Thoracic aorta (tissue), 2 donors: Measurements from ENCODE around the gene AGMO. TPM values are rescaled to one million over a fixed set of nuclear protein-coding genes. Genes with fewer than 3 reads are reported as not detected.
A peak's percentile ranks its signal among the peaks of the same experiment; 100 is the strongest.

ENCODE experiments used
- ATAC-seq: fragments of 150-250 bp; one replicate; pipeline ENCODE4 v1.8.0; 2017; ENCODE audit warnings: low read depth; ENCODE audit not compliant: insufficient number of reproducible peaks, low FRiP score
- DNase-seq: peaks from one replicate; pipeline ENCODE4 v3.0.0-alpha.2; 2020; ENCODE audit warnings: low spot score
- H3K27ac ChIP-seq, 2 donors: fragments of 200-600 bp; sonication (generic); 1 replicate in 1 of 2; 2 replicates in 1 of 2; pipeline ENCODE4 v1.5.1; 2016; ENCODE audit warnings: mild to moderate bottlenecking in 2 of 2, moderate library complexity in 2 of 2
- H3K27me3 ChIP-seq: fragments of 200-600 bp; sonication (generic); replicated peaks from 2 replicates; pipeline ENCODE4 v1.6.0; 2016; ENCODE audit warnings: mild to moderate bottlenecking; ENCODE audit not compliant: insufficient read depth
- H3K36me3 ChIP-seq: fragments of 200-600 bp; sonication (generic); one replicate; pipeline ENCODE4 v1.5.1; 2016
- H3K4me1 ChIP-seq, 2 donors: fragments of 200-600 bp; sonication (generic); 1 replicate in 1 of 2; 2 replicates in 1 of 2; pipeline versions ENCODE4 v1.5.1 to v1.6.0; 2016; ENCODE audit warnings: low read depth in 2 of 2, mild to moderate bottlenecking in 1 of 2; ENCODE audit not compliant: control insufficient read depth in 1 of 2
- H3K4me3 ChIP-seq: fragments of 200-600 bp; sonication (generic); 2 replicates; pipeline ENCODE4 v1.5.1; 2016; ENCODE audit warnings: mild to moderate bottlenecking
- H3K9me3 ChIP-seq: fragments of 200-600 bp; sonication (generic); 2 replicates; pipeline ENCODE4 v1.5.1; 2016
- total RNA-seq, 2 donors: library from RNA; depleted of rRNA; stranded (reverse); fragments of >200 nt; gene quantifications; one replicate each; pipeline versions ENCODE4 v1.1.0 to v1.2.3, GENCODE V29; 2016
- TF ChIP-seq, protein P1 (sequence below): fragments of 200-600 bp; sonication (generic); IDR thresholded peaks from one replicate; pipeline ENCODE4 v1.5.1; 2019; ENCODE audit warnings: antibody characterized with exemption

AGMO gene
- total RNA-seq, 2 donors from 2014 or later, result 0.85 to 3.0 TPM

GRCh38 chr7:15581352-15581951, 19.6 kb upstream of the AGMO start:
- no peaks in the 10 kb centered on the region for H3K27me3 ChIP-seq
- H3K9me3 ChIP-seq, result no peaks in the 10 kb centered on the region
- peaks cover 0 to 9% of the 10 kb centered on the region in 2 donors for H3K4me1 ChIP-seq
- DNase-seq (no peak), ATAC-seq (no peak)
- no peak overlapping the region for H3K4me3 ChIP-seq
- TF ChIP-seq, protein P1, sequence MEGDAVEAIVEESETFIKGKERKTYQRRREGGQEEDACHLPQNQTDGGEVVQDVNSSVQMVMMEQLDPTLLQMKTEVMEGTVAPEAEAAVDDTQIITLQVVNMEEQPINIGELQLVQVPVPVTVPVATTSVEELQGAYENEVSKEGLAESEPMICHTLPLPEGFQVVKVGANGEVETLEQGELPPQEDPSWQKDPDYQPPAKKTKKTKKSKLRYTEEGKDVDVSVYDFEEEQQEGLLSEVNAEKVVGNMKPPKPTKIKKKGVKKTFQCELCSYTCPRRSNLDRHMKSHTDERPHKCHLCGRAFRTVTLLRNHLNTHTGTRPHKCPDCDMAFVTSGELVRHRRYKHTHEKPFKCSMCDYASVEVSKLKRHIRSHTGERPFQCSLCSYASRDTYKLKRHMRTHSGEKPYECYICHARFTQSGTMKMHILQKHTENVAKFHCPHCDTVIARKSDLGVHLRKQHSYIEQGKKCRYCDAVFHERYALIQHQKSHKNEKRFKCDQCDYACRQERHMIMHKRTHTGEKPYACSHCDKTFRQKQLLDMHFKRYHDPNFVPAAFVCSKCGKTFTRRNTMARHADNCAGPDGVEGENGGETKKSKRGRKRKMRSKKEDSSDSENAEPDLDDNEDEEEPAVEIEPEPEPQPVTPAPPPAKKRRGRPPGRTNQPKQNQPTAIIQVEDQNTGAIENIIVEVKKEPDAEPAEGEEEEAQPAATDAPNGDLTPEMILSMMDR, result no peak
- H3K27ac ChIP-seq, result peak overlapping the region in 1 of 2 donors; percentile 38
- no peaks in the 10 kb centered on the region for H3K36me3 ChIP-seq

GRCh38 chr7:15580604-15581351, 19.0 kb upstream of the AGMO start:
- H3K27ac ChIP-seq, result peak overlapping the region in 1 of 2 donors; percentile 38
- H3K9me3 ChIP-seq, result no peaks in the 10 kb centered on the region
- DNase-seq (no peak), ATAC-seq (no peak)
- H3K36me3 ChIP-seq, result no peaks in the 10 kb centered on the region
- TF ChIP-seq, protein P1, result no peak
- peaks cover 0 to 9% of the 10 kb centered on the region in 2 donors for H3K4me1 ChIP-seq
- peak overlapping the region; percentile 20 for H3K4me3 ChIP-seq
- no peaks in the 10 kb centered on the region for H3K27me3 ChIP-seq

GRCh38 chr7:15577600-15577999, 15.8 kb upstream of the AGMO start:
- no peak for ATAC-seq

DNA sequence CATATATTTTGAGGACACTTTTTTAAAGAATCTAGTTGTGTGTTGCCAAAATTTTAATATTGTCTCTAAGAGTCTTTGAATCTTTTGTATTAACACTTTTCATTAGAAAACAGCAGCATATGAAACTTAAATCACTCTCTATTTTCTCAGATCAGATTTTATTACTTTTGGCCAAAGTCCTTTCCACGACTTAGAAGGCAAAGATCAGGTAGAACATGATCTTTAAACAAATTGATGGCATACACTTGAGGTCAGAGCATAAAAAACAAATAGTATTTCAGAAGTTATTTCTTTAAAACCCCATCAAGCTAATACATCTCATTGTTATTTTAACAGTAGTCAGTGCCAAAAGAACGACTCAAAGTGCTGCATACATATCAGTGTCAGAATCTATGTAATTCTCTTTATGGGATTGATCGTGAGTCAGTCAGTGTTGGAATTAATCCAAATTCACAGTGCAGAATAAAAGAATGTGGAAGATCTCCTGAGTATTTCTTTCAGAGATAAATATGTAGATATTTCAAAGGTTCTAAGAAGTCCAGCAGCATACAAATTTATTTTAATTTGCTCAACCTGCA, 9.6 kb upstream of the AGMO start:
- H3K9me3 ChIP-seq, result no peaks in the 10 kb centered on the region
- DNase-seq, result no peak
- H3K36me3 ChIP-seq, result no peaks in the 10 kb centered on the region
- H3K4me3 ChIP-seq, result no peak overlapping the region
- no peak overlapping the region for H3K27ac ChIP-seq
- ATAC-seq, result no peak
- TF ChIP-seq, protein P1, result no peak
- H3K4me1 ChIP-seq, result no peaks in the 10 kb centered on the region
- H3K27me3 ChIP-seq, result no peaks in the 10 kb centered on the region

More at GRCh38 chr7:15577600-15577999, 15.8 kb upstream of the AGMO start:
- Histone ChIP-seq H3K4me3 (no peak overlapping the region), H3K27me3 (no peaks in the 10 kb centered on the region), H3K36me3 (no peaks in the 10 kb centered on the region), H3K4me1 (peaks cover 0 to 4% of the 10 kb centered on the region in 2 donors), H3K9me3 (no peaks in the 10 kb centered on the region), H3K27ac (no peak overlapping the region)
- DNase-seq, result no peak
- TF ChIP-seq, protein P1, result no peak

GRCh38 chr7:15567652-15568051, 5.8 kb upstream of the AGMO start:
- Histone ChIP-seq H3K27ac (no peak overlapping the region), H3K4me3 (no peak overlapping the region), H3K27me3 (no peaks in the 10 kb centered on the region), H3K9me3 (no peaks in the 10 kb centered on the region), H3K36me3 (no peaks in the 10 kb centered on the region), H3K4me1 (no peaks in the 10 kb centered on the region)
- ATAC-seq (no peak), DNase-seq (no peak)
- TF ChIP-seq, protein P1, result no peak
